Mucosa of descending colon (tissue), 3 donors: Measurements from ENCODE around the gene CDH12. TPM values are rescaled to one million over a fixed set of nuclear protein-coding genes. Genes with fewer than 3 reads are reported as not detected.

ENCODE experiments used
- ATAC-seq: fragments of 200-7000 bp; cut with Tn5 transposase; one replicate; pipeline ENCODE4 v1.9.1; 2020; ENCODE audit warnings: mild to moderate bottlenecking, moderate library complexity
- DNase-seq, 3 donors: peaks; one replicate each; pipeline ENCODE4 v3.0.0-alpha.2; 2020
- H3K36me3 ChIP-seq: fragments of 200-600 bp; one replicate; pipeline ENCODE4 v1.8.0; 2021; ENCODE audit warnings: low read depth, mild to moderate bottlenecking
- H3K4me1 ChIP-seq: fragments of 200-600 bp; one replicate; pipeline ENCODE4 v1.8.0; 2021; ENCODE audit warnings: low read depth, mild to moderate bottlenecking
- H3K4me3 ChIP-seq: fragments of 200-600 bp; one replicate; pipeline ENCODE4 v1.8.0; 2021; ENCODE audit warnings: mild to moderate bottlenecking
- H3K9me3 ChIP-seq: fragments of 200-600 bp; one replicate; pipeline ENCODE4 v1.8.0; 2021; ENCODE audit warnings: mild to moderate bottlenecking
- intact Hi-C, 2 donors: fragments of 100-400 bp; cut with DNase I in 1 of 2; cut with micrococcal nuclease in 1 of 2; formaldehyde crosslinking; loops; one replicate each; pipeline versions ENCODE4 v1.11.0 to v1.11.1; 2022; cut with DNase I, micrococcal nuclease
- long read RNA-seq, 2 donors: library from polyadenylated mRNA; unstranded; transcript quantifications; one replicate each; pipeline ENCODE4 v2.0.0, GENCODE V29; 2019 to 2021
- total RNA-seq, 3 donors: library from RNA; stranded (reverse); fragmentation: NEBNext Ultra II Directional in 2 of 3; extraction: Animal tissue kit (Norgen Biotek cat#: 25700) in 2 of 3; gene quantifications; one replicate each; pipeline versions ENCODE4 v1.2.1 to v1.2.4, GENCODE V29; 2021 to 2023
- TF ChIP-seq, protein P1 (sequence below): fragments of 200-600 bp; IDR thresholded peaks from one replicate; pipeline ENCODE4 v1.8.0; 2022; ENCODE audit warnings: antibody characterized with exemption, mild to moderate bottlenecking
- donor health status: DM: no; HTN: no; CAD: no; lungs with moderate emphysema.
- donor health status: DM: no; HTN: no; CAD: no.
- donor health status: DM: no; HTN: yes; CAD: no.

CDH12 gene
- under 1 TPM in 1 of 3 donors, not detected in 2; 0.14 TPM for total RNA-seq
- long read RNA-seq, donor 1, result 0 reads
- long read RNA-seq, donor 2, result 0 reads

DNA sequence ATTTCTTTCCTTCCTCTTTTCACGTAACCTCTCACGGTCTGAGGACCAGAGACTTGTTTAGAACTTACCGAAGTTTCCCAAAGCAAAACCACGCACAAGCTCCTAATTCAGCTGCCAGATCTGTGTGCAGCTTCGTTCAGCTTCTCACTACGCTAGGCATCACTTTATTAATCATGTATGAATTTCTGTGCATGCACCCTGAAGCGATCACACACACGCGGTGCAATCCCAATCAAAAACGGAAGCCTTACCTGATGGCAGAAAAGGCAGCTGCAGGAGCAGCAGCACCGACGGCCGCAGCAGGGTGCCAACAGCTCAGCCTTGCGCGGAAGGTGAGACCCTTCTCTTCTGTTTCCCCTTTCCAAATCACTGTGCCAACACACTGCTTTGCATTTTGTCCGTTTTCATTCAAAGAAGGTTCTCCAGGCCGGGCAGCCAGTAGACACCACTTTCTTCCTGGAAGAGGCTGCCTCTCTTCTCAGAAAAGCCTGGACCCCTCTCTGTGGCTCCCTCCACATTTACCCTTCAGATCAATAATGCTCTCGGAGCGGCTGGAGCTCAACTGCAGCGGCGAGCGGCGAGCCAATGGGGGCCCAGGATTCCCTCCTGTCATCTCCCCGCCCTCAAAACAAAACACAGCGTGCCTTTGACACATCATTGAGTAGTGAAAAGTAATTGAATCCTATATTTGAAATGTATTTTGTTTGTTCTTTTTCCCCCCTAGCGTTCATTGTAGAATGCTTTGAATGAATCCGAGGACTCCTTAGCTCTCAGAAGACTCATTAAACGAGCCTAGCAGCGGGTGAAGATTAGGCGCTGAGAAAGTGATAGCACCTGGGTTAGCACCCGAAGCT, at the start of gene CDH12:
Gene CDH12, minus strand, starts transcription at position 538 of the 854 bp plus-strand sequence.
- intact Hi-C loops, result no loop called here
- TF ChIP-seq, protein P1, sequence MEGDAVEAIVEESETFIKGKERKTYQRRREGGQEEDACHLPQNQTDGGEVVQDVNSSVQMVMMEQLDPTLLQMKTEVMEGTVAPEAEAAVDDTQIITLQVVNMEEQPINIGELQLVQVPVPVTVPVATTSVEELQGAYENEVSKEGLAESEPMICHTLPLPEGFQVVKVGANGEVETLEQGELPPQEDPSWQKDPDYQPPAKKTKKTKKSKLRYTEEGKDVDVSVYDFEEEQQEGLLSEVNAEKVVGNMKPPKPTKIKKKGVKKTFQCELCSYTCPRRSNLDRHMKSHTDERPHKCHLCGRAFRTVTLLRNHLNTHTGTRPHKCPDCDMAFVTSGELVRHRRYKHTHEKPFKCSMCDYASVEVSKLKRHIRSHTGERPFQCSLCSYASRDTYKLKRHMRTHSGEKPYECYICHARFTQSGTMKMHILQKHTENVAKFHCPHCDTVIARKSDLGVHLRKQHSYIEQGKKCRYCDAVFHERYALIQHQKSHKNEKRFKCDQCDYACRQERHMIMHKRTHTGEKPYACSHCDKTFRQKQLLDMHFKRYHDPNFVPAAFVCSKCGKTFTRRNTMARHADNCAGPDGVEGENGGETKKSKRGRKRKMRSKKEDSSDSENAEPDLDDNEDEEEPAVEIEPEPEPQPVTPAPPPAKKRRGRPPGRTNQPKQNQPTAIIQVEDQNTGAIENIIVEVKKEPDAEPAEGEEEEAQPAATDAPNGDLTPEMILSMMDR, result no peak
- no peak for DNase-seq
- Histone ChIP-seq H3K4me1 (no peaks in the 10 kb centered on the region), H3K36me3 (no peaks in the 10 kb centered on the region), H3K4me3 (no peak within 1 kb of the TSS), H3K9me3 (no peaks in the 10 kb centered on the region)
- no peak for ATAC-seq

DNA sequence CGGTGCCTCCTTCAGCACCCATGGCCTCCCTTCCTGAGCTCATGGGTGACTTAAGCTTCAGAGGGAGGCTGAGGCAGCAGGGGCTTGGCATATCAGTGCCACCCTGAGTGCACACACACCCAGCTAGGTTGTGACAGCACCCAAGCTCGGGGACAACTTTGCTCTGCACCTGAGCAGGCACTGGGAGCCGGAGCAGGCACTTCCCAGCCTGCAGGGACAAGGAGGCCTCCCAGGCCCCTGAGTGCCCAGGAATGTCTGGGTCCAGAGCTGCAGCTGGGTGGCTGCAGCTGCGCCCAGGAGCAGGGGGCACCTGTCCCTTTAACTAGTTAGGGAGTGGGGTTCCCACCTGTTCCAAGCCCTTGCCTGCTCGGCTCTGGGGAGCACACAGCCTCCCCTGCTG, 48.7 kb upstream of the CDH12 start:
- H3K4me1 ChIP-seq, result no peaks in the 10 kb centered on the region
- H3K36me3 ChIP-seq, result no peaks in the 10 kb centered on the region
- no peak for ATAC-seq
- intact Hi-C loops, result no loop called here
- DNase-seq, result peak in 1 of 3 donors; percentile 27
- H3K4me3 ChIP-seq, result no peak overlapping the region
- TF ChIP-seq, protein P1, result no peak
- no peaks in the 10 kb centered on the region for H3K9me3 ChIP-seq

DNA sequence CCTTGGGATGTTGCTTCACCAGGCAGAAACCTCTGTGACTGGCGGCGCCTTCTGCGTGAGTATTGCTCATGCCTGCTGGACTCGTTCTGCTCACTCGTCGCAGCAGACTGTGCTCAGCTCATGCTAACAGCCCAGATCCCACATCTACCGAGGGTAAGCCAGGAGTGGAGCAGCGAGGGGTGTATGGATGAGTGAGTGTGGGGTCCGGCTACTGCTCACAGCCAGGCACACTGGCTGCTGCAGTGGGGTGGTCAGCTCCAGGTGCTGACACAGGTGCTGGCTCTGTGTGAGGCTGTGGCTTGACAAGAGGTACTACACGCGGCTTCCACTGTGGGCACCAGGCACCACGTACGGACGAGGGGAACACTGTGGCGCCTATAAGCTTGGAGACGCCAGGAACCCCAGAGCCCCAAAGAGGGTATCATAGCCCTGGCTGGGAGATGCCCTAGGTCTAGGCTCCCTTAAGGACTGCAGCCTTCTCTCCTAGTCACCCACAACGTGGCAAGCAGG, 47.7 kb upstream of the CDH12 start:
- no peak for DNase-seq
- TF ChIP-seq, protein P1, result no peak
- Histone ChIP-seq H3K36me3 (no peaks in the 10 kb centered on the region), H3K9me3 (no peaks in the 10 kb centered on the region), H3K4me1 (no peaks in the 10 kb centered on the region), H3K4me3 (no peak overlapping the region)
- intact Hi-C loops, result no loop called here
- no peak for ATAC-seq

DNA sequence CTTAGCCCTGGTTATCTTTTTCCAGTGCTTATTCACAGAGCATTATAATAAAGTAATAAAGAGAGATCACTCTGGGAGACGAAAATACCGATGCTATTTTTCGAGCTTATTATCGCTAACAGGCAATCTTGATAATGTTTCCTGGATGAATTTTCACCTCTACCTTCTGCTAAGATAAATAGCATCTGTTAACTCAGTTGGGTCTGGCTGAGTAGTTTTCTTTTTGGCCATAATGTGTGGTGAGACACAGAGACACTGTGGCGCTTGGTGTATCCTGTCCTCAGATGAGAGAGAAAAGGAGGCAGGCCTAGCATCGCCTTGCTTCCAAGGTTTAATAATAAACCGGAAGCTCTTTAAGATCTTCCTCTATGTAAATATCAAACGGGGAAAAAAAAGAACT, 46.2 kb upstream of the CDH12 start:
- no peak for ATAC-seq
- TF ChIP-seq, protein P1, result no peak
- intact Hi-C loops, result no loop called here
- Histone ChIP-seq H3K4me1 (no peaks in the 10 kb centered on the region), H3K4me3 (no peak overlapping the region), H3K9me3 (no peaks in the 10 kb centered on the region), H3K36me3 (no peaks in the 10 kb centered on the region)
- DNase-seq, result no peak

DNA sequence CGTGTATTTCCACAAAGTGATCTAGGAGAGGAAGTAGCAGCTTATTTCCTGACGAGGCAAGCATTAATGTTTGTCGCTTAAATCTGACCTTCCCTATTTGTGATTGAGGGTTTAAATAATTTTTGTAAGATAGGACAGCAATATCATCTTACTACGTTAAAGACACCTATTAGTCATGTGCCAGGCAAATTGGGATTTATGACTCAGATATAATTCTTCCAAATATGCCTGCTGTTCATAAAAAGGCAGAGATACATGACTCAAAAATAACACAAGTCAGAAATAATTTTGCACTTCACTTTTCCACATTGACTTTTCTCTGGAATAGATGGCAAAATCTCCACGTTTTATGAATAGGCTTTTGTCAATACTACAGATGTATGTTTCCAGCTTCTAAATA, 43.0 kb upstream of the CDH12 start:
- ATAC-seq (no peak), DNase-seq (no peak)
- TF ChIP-seq, protein P1, result no peak
- no peaks in the 10 kb centered on the region for H3K36me3 ChIP-seq
- no peaks in the 10 kb centered on the region for H3K9me3 ChIP-seq
- no peaks in the 10 kb centered on the region for H3K4me1 ChIP-seq
- H3K4me3 ChIP-seq, result no peak overlapping the region
- intact Hi-C loops, result no loop called here
